Measurements from ENCODE around the gene E2F4. TPM values are rescaled to one million over a fixed set of nuclear protein-coding genes. Genes with fewer than 3 reads are reported as not detected.

The E2F4 gene
- total and polyA plus RNA-seq, 2 of the 13 experiments (the other 11 are each of a cell fraction or from before 2014, with no cell fraction given), result 84.8 to 91.2 TPM

DNA sequence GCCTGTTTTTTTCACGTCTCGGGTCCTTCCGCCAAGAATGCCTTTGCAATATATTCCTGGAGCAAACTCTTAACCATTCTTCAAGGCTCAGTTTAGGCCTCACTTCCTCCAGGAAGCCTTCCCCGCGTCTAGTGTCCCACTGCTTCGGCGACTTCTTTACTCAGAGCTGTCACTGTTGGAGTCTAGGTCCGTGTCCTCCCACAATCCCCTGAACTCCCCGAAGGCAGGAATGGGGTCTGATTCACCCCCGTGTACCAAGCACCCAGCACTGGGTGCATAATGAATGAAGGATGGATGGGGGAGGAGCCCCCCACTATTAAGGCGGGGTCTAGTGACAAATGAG lies 8.7 kb upstream of the E2F4 start (continued):
- TF ChIP-seq, protein P1, sequence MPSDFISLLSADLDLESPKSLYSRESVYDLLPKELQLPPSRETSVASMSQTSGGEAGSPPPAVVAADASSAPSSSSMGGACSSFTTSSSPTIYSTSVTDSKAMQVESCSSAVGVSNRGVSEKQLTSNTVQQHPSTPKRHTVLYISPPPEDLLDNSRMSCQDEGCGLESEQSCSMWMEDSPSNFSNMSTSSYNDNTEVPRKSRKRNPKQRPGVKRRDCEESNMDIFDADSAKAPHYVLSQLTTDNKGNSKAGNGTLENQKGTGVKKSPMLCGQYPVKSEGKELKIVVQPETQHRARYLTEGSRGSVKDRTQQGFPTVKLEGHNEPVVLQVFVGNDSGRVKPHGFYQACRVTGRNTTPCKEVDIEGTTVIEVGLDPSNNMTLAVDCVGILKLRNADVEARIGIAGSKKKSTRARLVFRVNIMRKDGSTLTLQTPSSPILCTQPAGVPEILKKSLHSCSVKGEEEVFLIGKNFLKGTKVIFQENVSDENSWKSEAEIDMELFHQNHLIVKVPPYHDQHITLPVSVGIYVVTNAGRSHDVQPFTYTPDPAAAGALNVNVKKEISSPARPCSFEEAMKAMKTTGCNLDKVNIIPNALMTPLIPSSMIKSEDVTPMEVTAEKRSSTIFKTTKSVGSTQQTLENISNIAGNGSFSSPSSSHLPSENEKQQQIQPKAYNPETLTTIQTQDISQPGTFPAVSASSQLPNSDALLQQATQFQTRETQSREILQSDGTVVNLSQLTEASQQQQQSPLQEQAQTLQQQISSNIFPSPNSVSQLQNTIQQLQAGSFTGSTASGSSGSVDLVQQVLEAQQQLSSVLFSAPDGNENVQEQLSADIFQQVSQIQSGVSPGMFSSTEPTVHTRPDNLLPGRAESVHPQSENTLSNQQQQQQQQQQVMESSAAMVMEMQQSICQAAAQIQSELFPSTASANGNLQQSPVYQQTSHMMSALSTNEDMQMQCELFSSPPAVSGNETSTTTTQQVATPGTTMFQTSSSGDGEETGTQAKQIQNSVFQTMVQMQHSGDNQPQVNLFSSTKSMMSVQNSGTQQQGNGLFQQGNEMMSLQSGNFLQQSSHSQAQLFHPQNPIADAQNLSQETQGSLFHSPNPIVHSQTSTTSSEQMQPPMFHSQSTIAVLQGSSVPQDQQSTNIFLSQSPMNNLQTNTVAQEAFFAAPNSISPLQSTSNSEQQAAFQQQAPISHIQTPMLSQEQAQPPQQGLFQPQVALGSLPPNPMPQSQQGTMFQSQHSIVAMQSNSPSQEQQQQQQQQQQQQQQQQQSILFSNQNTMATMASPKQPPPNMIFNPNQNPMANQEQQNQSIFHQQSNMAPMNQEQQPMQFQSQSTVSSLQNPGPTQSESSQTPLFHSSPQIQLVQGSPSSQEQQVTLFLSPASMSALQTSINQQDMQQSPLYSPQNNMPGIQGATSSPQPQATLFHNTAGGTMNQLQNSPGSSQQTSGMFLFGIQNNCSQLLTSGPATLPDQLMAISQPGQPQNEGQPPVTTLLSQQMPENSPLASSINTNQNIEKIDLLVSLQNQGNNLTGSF (CRISPR knock-in tag; IDR thresholded peaks at IDR 0.05), result no peak
- TF ChIP-seq ZFX (CRISPR knock-in tag; IDR thresholded peaks at IDR 0.05; ENCODE audit: low read depth) (peak; percentile 51; the same call in 1 of the 2 replicates), ZFP82 (CRISPR knock-in tag; IDR thresholded peaks at IDR 0.05; ENCODE audit: borderline replicate concordance) (peak; percentile 63; the same call in 1 of the 2 replicates), ZNF782 (CRISPR knock-in tag; IDR thresholded peaks at IDR 0.05; ENCODE audit: borderline replicate concordance) (no peak), DMAP1 (CRISPR knock-in tag; IDR thresholded peaks at IDR 0.05) (no peak), ARNT2 (CRISPR knock-in tag; IDR thresholded peaks at IDR 0.05; ENCODE audit: low read depth) (0 out of 2 replicates have a peak, but pooled peaks have one; percentile 6), TSC22D2 (CRISPR knock-in tag; IDR thresholded peaks at IDR 0.05; ENCODE audit: borderline replicate concordance) (0 out of 2 replicates have a peak, but pooled peaks have one; percentile 8), ZNF670 (CRISPR knock-in tag; IDR thresholded peaks at IDR 0.05; ENCODE audit: borderline replicate concordance) (no peak), IRF2 (CRISPR knock-in tag; IDR thresholded peaks at IDR 0.05) (0 out of 2 replicates have a peak, but pooled peaks have one; percentile 7), ZNF619 (CRISPR knock-in tag; IDR thresholded peaks at IDR 0.05) (peak; percentile 87; the same call in 1 of the 2 replicates), ZNF557 (CRISPR knock-in tag; IDR thresholded peaks at IDR 0.05) (no peak), MED8 (CRISPR knock-in tag; IDR thresholded peaks at IDR 0.05; ENCODE audit: insufficient replicate concordance) (no peak), ZNF572 (CRISPR knock-in tag; IDR thresholded peaks at IDR 0.05) (peak; percentile 89; the same call in 1 of the 2 replicates), ERF (CRISPR knock-in tag; IDR thresholded peaks at IDR 0.05) (no peak)
- TF ChIP-seq, protein P2, sequence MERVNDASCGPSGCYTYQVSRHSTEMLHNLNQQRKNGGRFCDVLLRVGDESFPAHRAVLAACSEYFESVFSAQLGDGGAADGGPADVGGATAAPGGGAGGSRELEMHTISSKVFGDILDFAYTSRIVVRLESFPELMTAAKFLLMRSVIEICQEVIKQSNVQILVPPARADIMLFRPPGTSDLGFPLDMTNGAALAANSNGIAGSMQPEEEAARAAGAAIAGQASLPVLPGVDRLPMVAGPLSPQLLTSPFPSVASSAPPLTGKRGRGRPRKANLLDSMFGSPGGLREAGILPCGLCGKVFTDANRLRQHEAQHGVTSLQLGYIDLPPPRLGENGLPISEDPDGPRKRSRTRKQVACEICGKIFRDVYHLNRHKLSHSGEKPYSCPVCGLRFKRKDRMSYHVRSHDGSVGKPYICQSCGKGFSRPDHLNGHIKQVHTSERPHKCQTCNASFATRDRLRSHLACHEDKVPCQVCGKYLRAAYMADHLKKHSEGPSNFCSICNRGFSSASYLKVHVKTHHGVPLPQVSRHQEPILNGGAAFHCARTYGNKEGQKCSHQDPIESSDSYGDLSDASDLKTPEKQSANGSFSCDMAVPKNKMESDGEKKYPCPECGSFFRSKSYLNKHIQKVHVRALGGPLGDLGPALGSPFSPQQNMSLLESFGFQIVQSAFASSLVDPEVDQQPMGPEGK (CRISPR knock-in tag; IDR thresholded peaks at IDR 0.05), result peak; percentile 69; the same call in 1 of the 2 replicates
- TF ChIP-seq, protein P3, sequence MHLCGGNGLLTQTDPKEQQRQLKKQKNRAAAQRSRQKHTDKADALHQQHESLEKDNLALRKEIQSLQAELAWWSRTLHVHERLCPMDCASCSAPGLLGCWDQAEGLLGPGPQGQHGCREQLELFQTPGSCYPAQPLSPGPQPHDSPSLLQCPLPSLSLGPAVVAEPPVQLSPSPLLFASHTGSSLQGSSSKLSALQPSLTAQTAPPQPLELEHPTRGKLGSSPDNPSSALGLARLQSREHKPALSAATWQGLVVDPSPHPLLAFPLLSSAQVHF (CRISPR knock-in tag; IDR thresholded peaks at IDR 0.05), result no peak
- TF ChIP-seq, protein P4, sequence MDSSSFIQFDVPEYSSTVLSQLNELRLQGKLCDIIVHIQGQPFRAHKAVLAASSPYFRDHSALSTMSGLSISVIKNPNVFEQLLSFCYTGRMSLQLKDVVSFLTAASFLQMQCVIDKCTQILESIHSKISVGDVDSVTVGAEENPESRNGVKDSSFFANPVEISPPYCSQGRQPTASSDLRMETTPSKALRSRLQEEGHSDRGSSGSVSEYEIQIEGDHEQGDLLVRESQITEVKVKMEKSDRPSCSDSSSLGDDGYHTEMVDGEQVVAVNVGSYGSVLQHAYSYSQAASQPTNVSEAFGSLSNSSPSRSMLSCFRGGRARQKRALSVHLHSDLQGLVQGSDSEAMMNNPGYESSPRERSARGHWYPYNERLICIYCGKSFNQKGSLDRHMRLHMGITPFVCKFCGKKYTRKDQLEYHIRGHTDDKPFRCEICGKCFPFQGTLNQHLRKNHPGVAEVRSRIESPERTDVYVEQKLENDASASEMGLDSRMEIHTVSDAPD (CRISPR knock-in tag; IDR thresholded peaks at IDR 0.05), result 0 out of 2 replicates have a peak, but pooled peaks have one; percentile 62
- TF ChIP-seq, protein P5, sequence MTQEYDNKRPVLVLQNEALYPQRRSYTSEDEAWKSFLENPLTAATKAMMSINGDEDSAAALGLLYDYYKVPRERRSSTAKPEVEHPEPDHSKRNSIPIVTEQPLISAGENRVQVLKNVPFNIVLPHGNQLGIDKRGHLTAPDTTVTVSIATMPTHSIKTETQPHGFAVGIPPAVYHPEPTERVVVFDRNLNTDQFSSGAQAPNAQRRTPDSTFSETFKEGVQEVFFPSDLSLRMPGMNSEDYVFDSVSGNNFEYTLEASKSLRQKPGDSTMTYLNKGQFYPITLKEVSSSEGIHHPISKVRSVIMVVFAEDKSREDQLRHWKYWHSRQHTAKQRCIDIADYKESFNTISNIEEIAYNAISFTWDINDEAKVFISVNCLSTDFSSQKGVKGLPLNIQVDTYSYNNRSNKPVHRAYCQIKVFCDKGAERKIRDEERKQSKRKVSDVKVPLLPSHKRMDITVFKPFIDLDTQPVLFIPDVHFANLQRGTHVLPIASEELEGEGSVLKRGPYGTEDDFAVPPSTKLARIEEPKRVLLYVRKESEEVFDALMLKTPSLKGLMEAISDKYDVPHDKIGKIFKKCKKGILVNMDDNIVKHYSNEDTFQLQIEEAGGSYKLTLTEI (CRISPR knock-in tag; conservative IDR thresholded peaks at IDR 0.05), result no peak
